ENCODE measurements around the gene DMD.

Gene DMD

DNA sequence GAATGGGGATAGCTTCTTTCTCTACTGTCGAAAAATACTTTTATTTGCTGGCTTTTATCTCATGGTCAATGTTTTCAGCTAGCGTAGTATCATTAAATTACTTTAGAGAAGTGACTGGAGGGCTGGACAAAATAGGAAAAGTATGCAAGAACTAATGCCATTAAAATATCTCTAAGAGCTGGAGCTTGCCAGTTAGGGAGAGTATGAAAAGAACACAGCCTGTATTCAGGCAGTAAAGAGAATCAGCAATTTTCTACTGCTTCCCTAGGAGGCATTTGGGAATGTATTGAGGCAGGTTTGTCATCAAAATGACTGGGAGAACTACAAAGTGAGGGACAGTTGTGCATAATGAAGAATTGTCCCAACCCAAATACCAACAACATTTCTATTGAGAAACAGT is 2096.5 kb downstream of the DMD start:
- no peak for DNase-seq (ENCODE audit: insufficient read length, low spot score)
- no peak for TF ChIP-seq POLR2A (IDR thresholded peaks at IDR 0.05; ENCODE audit: low read depth, low read length)
- FAIRE-seq, result no peak

DNA sequence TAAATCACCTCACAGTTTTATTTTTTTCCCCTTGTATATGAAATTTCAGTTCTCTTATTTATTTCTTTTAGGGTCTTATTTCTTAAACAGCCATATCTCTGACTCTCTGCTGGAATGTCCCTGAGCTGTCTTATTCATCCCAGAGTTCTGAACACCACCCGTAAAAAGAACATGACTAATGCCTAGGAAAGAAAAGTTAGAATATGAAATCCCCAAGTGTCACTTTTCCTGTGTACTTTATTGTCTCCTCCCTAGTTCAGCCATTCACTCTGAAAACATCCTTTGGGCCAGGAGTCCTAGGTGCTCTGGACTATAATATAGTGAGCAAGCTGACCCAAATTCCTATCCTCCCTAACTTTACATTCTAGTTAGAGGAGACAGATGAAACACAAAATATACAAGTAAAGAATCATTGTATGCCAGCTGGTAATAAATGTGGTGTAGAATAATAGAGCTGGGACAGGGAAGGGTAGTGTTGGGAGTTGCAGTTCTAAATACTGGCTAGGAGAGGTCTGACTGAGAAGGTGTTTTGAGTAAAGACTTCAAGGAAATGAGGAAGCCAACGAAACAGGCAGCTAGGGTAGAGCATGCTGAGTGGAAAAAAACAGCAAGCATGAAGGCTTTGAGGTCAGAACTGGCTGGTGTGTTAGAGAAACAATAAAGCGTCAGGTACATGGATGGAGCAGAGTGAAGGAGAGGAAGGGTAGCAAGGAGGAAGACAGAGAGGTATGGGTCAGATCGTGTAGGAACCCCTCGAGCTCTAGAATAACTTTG is 2098.9 kb downstream of the DMD start:
- TF ChIP-seq POLR2A (IDR thresholded peaks at IDR 0.05; ENCODE audit: low read depth, low read length), result no peak
- FAIRE-seq, result no peak
- DNase-seq (ENCODE audit: insufficient read length, low spot score), result no peak

DNA sequence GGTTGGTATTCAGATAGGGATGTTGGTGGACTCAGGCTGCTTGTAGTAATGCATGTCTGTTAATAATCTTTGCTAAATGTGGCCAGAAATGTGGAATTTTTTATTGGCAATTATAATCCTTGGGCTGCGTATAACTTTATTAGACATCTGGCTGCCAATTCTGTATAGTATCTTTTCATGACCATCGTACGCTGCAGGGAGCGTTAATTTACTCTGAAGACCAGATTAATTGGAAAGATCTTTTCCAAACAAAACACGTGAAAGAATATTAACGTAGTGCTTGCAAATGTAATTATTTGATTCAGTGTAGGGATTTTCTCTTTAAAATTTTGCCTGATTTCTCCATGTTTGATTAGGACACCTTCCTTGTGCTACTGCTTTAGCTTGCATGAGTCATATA is 2100.7 kb downstream of the DMD start:
- FAIRE-seq, result no peak
- no peak for DNase-seq (ENCODE audit: insufficient read length, low spot score)
- TF ChIP-seq POLR2A (IDR thresholded peaks at IDR 0.05; ENCODE audit: low read depth, low read length), result no peak

DNA sequence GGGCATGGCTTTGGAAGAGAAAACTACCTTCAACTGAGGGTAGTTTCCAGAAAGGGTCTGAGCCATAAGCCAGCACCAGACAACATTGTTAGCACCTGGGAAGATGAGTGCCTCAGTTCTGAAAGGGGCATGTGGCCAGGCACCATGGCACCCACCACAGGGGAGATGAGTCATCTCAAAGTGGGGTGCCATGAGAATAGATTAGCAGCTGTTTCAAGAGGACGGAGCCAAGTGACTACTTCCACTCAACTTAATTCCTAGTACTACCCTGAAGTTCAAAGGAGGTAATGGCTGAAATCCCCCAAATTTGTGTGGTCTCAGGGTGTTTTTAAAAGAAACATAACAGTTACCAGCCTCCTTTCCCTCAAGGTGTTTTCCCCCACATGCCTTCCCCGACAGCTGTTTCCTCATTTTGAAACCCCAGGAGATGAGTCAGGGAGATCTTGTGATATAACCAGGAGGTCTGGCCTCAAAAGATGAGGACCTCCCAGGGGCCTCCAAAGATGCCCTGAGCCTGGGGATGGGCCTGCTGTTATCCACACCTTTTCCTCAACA is 2111.7 kb downstream of the DMD start:
- FAIRE-seq (no peak), DNase-seq (ENCODE audit: insufficient read length, low spot score) (no peak)
- TF ChIP-seq POLR2A (IDR thresholded peaks at IDR 0.05; ENCODE audit: low read depth, low read length), result no peak

DNA sequence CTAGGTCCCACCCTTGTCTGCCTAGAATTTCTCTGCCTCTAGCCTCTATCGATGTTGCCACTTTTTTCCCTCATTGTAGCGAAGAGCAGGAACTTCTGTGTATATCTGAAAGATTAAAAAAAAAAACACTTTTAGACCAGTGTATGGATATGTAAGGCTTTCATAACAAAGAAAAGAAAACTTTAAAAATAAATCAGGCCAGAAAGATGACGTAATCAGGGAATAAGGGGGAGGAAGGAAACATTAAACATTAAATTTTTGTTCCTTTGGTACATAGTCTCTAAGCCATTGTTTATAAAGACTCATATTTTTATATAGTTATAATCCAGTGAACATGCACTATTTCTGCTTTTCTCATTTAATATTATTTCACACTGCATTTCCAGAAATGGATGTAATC is 2113.3 kb downstream of the DMD start:
- no peak for FAIRE-seq
- DNase-seq (ENCODE audit: insufficient read length, low spot score), result no peak
- TF ChIP-seq POLR2A (IDR thresholded peaks at IDR 0.05; ENCODE audit: low read depth, low read length), result no peak

DNA sequence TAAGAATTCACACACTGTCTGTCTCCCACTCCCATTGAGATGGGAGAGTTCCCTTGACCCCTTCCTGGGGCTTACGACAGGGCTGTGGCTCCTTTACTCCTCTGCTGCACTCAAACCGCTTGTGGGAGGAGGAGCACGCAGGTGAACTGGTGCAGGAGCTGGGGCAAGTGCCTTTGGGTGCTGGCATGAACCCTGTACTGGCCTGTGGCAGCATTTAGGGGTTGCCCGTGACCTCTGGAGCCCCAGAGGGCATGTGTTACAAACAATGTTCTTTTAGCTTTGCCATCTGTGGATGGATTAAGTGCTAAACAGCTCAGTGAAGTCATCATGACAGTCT is 2117.7 kb downstream of the DMD start:
- DNase-seq (ENCODE audit: insufficient read length, low spot score), result no peak
- no peak for FAIRE-seq
- no peak for TF ChIP-seq POLR2A (IDR thresholded peaks at IDR 0.05; ENCODE audit: low read depth, low read length)

DNA sequence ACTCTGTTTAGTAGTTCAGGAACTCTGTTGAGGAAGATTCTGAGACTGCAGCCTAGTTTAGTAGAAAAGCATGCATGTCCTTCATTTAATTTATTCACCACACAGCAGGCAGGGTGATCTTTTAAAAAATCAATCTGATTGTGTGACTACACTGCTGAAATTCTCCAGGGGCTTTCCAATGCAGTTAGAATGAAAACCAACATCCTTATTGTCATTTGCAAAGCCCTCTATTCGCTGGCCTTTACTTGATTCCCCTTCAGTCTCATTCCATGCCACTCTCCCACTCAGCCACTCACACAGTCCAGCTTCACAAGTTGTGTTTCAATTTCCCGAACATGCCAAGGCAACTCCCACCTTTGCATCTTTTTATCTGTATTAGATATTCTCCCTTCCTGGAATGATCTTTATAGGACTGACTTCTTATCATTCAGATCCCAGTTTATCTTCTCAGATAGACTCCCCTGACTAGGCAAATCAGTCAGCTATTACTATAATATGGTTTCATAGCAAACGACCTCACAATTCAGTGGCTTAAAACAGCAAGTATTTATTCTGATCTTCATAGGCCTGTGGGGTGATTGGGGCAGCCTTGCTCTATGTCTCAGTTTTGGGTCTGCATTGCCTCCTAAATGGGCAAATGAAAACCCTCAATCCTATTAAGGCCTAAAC is 2118.2 kb downstream of the DMD start:
- no peak for DNase-seq (ENCODE audit: insufficient read length, low spot score)
- FAIRE-seq, result no peak
- TF ChIP-seq POLR2A (IDR thresholded peaks at IDR 0.05; ENCODE audit: low read depth, low read length), result no peak

DNA sequence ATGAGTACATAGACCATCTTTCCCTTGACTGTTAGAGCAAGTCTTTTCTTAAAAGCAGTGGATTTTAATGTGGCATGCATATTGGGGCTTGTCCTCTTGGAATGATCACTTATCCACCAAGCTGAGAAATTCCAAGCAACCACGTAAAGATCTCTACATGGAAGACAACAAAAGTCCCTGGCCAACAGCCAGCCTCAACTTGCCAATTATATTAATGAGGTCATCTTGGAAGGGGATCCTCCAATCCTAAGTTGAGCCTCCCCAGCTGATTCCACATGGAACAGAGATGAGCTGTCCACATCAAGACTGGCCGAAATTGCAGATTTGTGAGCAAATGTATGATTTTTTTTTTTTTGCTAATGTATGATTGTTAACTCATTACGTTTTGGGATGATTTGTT is 2118.9 kb downstream of the DMD start:
- FAIRE-seq (no peak), DNase-seq (ENCODE audit: insufficient read length, low spot score) (no peak)
- no peak for TF ChIP-seq POLR2A (IDR thresholded peaks at IDR 0.05; ENCODE audit: low read depth, low read length)

DNA sequence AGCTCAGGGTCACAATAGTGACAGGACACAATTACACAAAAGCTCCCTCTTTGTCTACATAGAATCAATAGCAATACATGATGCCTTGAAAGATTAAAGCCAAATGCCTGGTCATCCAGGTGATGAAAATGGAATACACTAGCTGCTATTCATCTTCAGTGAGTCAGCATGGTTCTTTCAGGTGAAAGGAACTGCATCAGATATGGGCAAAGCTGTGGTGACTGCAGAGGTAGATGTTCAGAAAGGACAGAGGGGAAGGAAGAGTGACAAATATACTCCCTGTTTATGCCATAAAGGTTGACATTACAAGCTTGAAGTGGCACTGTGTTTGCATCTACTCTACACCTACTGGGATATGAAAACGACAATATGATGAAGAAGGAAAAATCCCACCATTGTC is 2119.5 kb downstream of the DMD start:
- FAIRE-seq (no peak), DNase-seq (ENCODE audit: insufficient read length, low spot score) (no peak)
- TF ChIP-seq POLR2A (IDR thresholded peaks at IDR 0.05; ENCODE audit: low read depth, low read length), result no peak

DNA sequence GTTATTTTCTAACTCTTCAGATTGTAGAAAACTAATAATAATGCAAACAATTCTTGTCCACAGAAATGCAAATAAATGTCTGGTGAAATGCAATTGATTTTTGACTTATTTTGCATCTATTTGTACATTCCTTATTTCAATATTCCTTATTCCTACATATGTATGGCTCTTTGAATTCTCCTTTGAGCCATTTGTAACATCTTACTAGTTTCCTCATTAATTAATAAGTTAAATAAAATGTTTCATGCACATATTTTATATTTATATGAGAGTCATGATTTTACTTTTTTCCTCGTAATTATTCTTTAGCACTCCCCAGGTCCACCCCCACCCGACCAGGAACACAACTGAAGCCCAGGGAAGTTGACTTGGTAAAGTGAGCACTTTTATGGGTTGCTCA is 2136.8 kb downstream of the DMD start:
- DNase-seq (ENCODE audit: insufficient read length, low spot score) (no peak), FAIRE-seq (no peak)
- no peak for TF ChIP-seq POLR2A (IDR thresholded peaks at IDR 0.05; ENCODE audit: low read depth, low read length)

DNA sequence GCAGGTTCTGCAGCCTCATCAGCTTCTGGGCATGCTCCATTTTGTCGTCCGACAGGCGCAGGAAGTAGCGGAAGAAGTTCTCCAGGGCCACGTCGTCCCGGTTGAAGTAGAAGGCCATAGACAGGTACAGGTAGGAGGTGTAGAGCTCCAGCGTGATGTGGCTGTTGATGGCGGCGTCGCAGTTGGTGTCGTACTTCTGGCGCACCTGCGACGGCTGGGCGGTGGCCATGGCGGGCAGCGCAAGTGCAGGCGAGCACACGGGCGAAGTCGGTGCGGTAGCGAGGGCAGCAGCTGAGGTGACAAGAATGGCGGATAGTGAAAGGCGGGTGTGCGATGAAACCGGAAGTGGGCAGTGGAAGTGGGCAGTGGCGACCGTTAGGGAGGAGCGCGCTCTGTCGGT is 2139.6 kb downstream of the DMD start, which contains the start of gene FTHL17:
FTHL17 (minus strand) TSS at position 317 of the 400 bp plus-strand sequence; CDS start at position 229, 88 bp downstream.
- no peak for FAIRE-seq
- no peak for DNase-seq (ENCODE audit: insufficient read length, low spot score)
- TF ChIP-seq POLR2A (IDR thresholded peaks at IDR 0.05; ENCODE audit: low read depth, low read length), result no peak

DNA sequence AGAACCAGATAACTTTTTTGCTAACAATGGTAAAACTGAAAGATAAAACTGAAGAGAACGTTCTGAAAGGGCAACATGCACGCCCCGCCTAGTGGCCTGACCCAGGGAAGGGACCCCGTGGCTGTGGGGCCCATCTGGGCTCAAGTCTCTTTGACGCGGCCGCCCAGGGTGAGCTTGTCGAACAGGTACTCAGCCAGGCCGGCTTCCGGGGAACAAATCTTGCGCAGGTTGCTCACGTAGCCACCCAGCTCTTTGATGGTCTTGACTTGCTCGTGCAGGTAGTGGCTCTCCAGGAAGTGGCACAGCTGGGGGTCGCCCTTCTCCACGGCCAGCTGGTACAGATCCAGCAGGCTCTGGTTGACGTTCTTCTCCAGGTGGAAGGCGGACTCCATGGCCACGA is 2140.1 kb downstream of the DMD start:
- FAIRE-seq, result no peak
- no peak for DNase-seq (ENCODE audit: insufficient read length, low spot score)
- TF ChIP-seq POLR2A (IDR thresholded peaks at IDR 0.05; ENCODE audit: low read depth, low read length), result no peak

DNA sequence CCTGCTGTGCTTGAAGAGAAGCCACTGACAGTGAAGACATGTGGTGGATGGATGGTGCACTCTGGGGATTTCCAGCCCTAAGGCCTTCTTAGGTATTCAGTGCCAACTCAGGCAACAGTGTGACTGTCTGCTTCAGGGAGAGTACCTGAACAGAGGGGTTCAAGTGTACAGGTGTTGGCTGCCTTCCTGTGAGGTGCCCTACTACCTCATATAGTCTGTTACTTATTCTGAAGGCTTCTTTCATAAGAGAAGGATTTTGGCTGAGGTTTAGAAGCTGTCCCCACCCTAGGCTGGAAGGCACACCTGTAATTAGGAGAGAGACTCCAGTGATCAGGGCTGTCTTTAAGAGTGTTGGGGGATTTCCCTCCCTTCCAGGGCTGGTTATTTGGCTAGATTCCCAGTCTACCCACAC is 2141.3 kb downstream of the DMD start:
- DNase-seq (ENCODE audit: insufficient read length, low spot score), result no peak
- TF ChIP-seq POLR2A (IDR thresholded peaks at IDR 0.05; ENCODE audit: low read depth, low read length), result no peak
- no peak for FAIRE-seq

Measured in H54 (cell line).